Measurements from ENCODE around the gene CRACR2A.
A peak's percentile ranks its signal among the peaks of the same experiment; 100 is the strongest.

The CRACR2A gene

GRCh38 chr12:3723916-3724805, 28.7 kb downstream of the CRACR2A start:
- no peak for DNase-seq

- no peak for DNase-seq
Observed at GRCh38 chr12:3722368-3722767, 30.5 kb downstream of the CRACR2A start.

GRCh38 chr12:3720772-3721171, 32.1 kb downstream of the CRACR2A start:
- DNase-seq: no peak

GRCh38 chr12:3718100-3718499, 34.8 kb downstream of the CRACR2A start:
- no peak for DNase-seq

- DNase-seq: no peak
Observed at GRCh38 chr12:3717283-3717898, 35.5 kb downstream of the CRACR2A start.

- no peak for DNase-seq
Observed at GRCh38 chr12:3715999-3716398, 36.9 kb downstream of the CRACR2A start.

DNA sequence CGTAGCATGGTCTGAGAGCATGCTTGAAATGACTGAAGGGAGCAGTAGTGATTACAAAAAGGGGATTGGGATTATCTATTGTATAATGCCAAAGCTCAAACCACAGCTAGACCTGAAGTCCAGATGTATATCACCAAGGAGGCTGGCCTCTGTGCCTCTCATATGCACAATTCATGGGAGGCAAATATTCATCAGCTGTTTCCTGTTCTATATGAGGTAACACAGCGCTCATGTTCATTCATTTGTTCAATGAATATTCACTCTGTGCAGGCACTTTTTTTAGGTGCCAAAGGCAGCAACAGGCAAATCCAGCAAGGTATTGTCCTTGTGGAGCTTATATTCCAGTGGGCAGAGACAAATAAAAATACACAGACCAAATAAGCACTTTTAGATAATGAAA, 39.0 kb downstream of the CRACR2A start:
- no peak for DNase-seq

GRCh38 chr12:3713483-3713882, 39.4 kb downstream of the CRACR2A start:
- no peak for DNase-seq

GRCh38 chr12:3712209-3712992, 40.5 kb downstream of the CRACR2A start:
- no peak for DNase-seq

- DNase-seq: no peak
Observed at GRCh38 chr12:3705354-3705675, 47.6 kb downstream of the CRACR2A start.

DNA sequence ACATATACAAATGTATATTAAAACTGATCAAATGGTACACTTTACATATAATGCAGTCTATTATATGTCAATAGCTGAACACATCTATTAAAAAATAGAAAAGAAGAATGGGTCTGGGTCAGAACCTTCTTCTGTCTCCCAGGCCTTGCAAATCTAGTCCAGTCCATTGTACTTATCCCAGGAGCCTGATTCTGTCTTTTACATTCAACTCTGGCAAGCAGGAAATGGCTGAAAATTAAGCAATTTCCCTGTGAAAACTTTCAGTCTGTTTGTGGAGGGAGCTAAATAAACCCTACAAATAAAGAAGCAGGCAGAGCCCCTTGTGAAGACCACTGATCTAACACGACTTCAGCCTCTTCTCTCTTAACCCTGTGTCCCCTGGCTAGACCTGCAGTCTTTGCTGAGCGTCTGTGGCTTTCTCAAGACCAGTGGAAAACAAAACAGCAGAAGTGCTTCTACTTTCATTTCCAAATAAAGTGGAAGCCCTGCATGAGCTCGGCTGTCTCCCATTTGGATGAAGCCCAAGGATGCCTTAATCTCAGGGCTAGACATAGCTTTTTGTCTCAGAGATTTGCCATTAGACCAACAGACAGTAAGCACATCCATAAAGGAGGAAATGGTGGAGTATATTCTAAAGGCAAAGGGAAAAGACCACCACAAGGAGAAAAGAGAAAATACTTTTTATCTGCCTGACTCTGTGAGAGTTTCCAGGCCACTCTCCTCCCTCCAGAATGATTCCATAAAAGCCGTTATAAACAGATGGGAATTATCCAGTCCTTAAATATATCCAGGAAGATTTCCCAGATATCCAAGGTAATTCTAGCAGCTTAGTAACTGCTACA, 48.2 kb downstream of the CRACR2A start:
- DNase-seq: no peak

- DNase-seq: no peak
Observed at GRCh38 chr12:3700861-3701260, 52.0 kb downstream of the CRACR2A start.

DNA sequence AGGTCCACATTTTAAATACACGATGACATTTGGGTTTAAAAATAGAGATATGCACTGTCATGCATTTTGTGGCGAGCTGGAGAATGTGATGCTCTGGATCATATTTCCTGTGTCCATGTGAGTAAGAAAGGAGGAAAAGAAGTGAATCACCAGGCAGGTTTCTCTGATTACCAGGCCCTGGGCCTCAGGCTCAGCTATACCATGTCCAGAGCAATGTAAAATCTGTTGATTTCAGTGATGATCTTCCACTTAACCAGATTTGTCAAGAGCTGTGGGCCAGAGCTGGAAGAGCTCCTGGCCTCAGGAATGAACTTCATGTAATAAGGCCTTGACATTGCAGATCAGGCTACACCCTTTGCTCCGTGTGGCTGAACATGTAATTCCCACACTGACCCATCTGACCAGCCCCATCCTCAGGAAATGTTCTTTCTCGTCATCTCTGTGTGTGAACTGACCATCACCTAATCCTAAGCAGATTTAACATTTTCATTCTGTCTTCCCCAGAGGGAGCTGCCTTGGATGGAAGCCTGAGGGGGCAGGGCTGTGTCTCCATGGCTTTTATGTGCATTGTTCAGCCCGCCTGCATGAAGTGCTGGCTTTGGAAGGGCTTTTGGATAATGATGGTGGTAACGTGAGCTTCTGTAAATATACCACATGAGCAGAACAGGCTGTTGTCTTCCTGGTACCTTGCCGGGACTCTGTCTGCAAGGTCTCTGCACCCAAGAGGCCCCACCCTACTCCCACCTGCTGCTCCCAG, 54.5 kb downstream of the CRACR2A start:
- DNase-seq: peak; percentile 65

GRCh38 chr12:3697311-3697870, 55.5 kb downstream of the CRACR2A start:
- DNase-seq: no peak

DNA sequence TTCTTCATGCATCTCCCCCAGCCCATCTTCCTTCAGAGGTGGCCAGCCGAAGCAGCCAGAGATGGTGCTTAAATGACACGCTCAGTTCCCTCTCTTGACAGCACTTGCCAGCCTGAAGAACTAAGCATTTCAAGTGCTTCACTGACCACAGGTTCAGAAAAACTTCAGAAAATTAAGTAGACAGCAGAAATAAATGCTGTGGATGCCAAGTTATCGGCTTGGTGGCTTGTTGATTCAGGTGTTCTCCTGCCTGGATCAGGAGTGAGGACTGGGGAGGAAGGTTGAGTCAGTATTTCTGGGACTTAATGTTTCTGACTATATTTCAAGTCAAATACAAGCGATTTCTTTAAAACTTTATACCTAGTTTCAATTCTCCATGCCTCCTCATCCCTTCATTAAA, 58.2 kb downstream of the CRACR2A start:
- no peak for DNase-seq

DNA sequence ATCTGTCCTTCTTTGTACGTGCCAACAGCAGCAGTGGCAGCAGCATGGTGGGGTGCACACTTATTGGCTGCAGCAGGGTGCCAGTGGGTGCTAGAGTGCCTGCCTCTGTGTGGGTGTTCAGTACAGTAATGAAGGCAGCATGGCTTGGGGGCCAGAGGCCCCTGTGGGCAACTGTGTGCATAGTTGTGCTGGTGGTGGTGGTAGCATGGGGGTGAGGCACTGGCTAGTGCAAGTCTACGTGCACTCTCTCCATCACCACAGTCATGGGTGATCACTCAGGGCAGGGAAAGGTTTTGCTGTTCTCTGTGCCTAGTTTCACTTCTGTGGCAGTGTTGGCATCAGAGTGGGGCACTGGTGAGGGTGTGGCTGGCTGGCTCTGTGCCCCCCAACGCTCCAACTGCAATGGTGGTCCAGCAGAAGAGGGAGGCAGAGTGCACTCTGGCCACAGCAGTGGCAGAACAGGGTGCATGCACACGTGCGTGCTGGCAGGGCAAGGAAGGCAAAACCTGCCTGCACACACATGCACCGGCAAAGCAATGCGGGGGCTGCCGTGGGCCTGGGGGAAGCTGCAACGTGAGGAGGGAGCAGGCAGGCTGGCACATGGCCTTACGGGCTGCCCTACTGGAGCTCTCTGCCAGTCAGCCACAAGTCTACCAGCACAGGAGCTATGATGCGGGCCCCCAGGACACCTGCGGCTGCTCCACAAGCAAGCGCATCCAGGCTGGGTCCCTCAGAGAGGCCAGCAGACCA, 60.1 kb downstream of the CRACR2A start:
- DNase-seq: no peak

GRCh38 chr12:3686463-3686862, 66.4 kb downstream of the CRACR2A start:
- no peak for DNase-seq

DNA sequence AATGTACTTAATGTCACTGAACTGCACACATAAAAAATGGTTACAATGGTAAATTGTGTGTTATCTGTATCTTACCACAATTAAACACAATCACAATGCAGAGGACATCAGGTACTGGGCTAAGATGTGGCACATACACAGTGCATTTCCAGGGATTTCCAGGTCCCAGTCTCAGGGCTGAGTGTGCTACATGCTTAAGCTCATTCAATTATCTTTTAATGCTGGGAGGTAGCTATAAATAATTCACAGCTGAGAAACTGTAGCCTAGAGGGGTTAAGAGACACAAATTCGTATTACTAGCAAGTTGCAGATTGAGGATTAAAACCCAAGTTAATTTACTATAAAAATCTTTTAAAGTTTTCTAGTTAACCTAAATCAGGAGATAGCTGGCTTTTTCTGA, 67.1 kb downstream of the CRACR2A start:
- no peak for DNase-seq

DNA sequence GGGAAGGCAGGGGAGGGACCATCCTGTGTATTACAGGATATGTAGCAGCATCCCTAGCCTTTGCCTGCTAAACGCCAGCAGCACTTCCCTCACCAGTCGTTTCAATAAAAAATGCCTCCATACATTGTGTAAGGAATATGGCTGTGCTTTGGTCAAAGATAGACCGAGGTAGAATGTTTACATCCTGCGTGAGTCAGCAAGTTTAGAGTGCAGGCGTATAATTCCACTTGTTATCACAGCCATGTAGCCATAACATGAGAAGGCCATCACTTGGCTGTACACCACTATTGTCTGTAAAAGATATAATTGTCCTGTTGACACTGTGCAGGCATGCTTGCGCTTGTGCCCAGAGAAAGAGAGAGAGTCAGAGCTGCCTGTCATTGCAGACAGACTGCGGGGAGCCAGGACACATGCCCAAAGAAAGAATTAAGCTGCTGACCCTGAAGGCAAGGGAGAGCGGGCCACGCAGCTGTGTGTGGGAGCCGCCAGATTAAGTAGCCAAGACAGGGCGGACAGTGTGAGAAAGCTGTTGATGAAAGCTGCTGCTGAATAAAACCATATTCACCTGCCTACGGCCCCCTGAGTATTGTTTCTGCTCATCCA, 68.4 kb downstream of the CRACR2A start:
- DNase-seq: no peak

- no peak for DNase-seq
Observed at GRCh38 chr12:3683670-3684069, 69.2 kb downstream of the CRACR2A start.
